Stimulated activated naive CD4-positive, alpha-beta T cell treated with Interleukin-2 at 50 U/mL for 16 hours (primary cell): ENCODE results near the gene NME2.

Source experiments
- DNase-seq: peaks from one replicate; lab custom pipeline; 2025; lab: John Stamatoyannopoulos, UW

NME2 gene

GRCh38 chr17:51203838-51204237, 37.6 kb downstream of the NME2 start:
- no peak for DNase-seq

DNA sequence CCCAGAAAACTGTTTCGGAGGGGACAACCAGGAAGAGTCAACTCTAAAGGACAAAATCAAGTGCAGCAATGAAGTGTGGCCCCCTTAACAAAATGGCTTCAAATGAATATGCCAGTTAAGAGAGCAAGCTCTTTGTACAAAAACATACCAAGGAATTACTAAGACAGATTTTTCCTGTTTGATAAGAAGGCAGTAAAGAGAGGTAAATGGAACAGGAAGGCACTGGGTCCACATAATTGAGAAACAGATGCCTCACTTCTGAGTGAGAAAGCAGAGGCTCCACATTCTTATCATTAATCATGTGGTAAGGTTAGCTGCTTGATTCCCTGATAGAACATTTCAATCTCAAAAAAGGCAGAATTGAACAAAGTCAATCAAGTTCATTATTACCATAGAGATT, 48.7 kb downstream of the NME2 start:
- no peak for DNase-seq

DNA sequence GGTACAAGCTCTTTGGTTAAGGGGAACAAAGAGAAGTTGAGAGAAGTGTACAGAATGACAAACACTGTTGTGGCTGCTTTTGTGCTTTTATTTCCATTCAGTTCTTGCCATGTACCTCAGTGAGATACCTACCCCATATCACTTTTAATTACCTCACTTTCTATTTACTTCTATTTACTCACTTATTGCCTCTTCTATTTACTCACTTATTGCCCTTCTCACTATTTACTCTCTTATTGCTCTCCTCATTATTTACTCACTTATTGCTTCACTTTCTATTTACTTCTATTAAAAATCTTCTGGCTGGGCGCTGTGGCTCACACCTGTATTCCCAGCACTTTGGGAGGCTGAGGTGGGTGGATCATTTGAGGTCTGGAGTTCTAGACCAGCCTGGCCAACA, 51.7 kb downstream of the NME2 start:
- DNase-seq = no peak

- DNase-seq = no peak
These were observed 55.1 kb downstream of the NME2 start for GRCh38 chr17:51221322-51221721.
